Prostate gland (tissue), 2 donors: ENCODE measurements around the gene YOD1.

Experiments
- POLR2A ChIP-seq: fragments of 450-650 bp; IDR thresholded peaks from one replicate; pipeline ENCODE4 v1.6.1; 2016; ENCODE audit warnings: antibody characterized with exemption, mild to moderate bottlenecking
- POLR2AphosphoS5 ChIP-seq: sonication (generic); formaldehyde crosslinking; IDR thresholded peaks from one replicate; pipeline ENCODE4 v1.6.1; 2017; ENCODE audit warnings: antibody characterized with exemption
- TF ChIP-seq, protein P1 (sequence below), 4 experiments: fragments of 200-600 bp in 2 of 4; fragments of 450-650 bp in 2 of 4; sonication (generic) in 2 of 4; IDR thresholded peaks; 1 replicate in 3 of 4; 2 replicates in 1 of 4; pipeline ENCODE4 v1.5.1; 2016 to 2019; ENCODE audit warnings: antibody characterized with exemption in 4 of 4, mild to moderate bottlenecking in 2 of 4, moderate library complexity in 2 of 4

GRCh38 chr1:207010726-207011125 is 40.3 kb downstream of the YOD1 start:
- TF ChIP-seq, protein P1, sequence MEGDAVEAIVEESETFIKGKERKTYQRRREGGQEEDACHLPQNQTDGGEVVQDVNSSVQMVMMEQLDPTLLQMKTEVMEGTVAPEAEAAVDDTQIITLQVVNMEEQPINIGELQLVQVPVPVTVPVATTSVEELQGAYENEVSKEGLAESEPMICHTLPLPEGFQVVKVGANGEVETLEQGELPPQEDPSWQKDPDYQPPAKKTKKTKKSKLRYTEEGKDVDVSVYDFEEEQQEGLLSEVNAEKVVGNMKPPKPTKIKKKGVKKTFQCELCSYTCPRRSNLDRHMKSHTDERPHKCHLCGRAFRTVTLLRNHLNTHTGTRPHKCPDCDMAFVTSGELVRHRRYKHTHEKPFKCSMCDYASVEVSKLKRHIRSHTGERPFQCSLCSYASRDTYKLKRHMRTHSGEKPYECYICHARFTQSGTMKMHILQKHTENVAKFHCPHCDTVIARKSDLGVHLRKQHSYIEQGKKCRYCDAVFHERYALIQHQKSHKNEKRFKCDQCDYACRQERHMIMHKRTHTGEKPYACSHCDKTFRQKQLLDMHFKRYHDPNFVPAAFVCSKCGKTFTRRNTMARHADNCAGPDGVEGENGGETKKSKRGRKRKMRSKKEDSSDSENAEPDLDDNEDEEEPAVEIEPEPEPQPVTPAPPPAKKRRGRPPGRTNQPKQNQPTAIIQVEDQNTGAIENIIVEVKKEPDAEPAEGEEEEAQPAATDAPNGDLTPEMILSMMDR (IDR thresholded peaks at IDR 0.05), result no peak
- no peak for TF ChIP-seq POLR2AphosphoS5
- no peak for TF ChIP-seq POLR2A
